K562 treated with DMSO at 1 percent for 4 hours (cell line): ENCODE measurements around the gene ACAD10. TPM values are rescaled to one million over a fixed set of nuclear protein-coding genes. Genes with fewer than 3 reads are reported as not detected.

ENCODE experiments used
- total RNA-seq: library from RNA; unstranded; fragments of 300-600 nt; gene quantifications from 2 replicates; pipeline ENCODE4 v1.2.3, GENCODE V29; 2022; ENCODE audit not compliant: insufficient read depth

The ACAD10 gene
- total RNA-seq = 8.4 and 18.8 TPM in 2 replicates

DNA sequence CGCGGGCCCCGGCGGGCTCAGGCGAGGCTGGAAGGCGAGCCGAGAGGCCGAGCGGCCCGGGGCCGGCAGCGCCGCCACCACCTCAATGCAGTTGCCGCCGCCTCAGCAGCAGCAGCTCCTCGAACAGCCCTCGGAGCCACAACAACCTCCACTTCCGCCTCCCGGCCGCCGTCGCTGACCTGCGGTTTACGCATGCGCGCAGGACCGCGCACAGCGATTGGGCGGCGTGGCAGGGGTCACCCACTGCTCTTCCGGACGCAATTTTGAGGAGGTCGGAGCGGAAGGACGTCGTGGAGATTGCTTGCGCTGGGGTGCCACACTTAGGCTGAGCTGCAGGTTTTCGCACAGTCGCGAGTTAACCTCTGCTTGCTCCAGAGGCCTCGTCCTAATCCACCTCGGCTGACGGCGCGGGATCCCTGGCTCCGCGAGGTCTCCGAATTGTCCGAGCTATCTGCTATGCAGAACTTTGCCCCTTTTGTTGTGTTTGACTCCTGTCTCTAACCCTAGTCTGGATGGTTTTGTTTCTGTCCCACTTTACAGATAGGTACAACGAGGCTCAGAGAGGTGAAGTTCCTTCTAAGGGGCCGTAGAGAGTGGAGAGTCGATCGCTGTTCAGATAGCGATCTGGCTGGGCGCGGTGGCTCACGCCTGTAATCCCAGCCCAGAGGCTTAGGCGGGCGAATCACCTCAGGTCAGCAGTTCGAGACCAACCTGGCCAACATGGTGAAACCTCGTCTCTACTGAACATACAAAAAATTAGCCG lies at the start of gene ACAD10, which contains the start of gene BRAP:
ACAD10 (plus strand) TSS at position 243 of the 763 bp plus-strand sequence. CDS start 6,657 bp downstream, outside the sequence.
BRAP (minus strand) TSS at position 146 of the 763 bp plus-strand sequence. CDS start 164 bp downstream, outside the sequence.

DNA sequence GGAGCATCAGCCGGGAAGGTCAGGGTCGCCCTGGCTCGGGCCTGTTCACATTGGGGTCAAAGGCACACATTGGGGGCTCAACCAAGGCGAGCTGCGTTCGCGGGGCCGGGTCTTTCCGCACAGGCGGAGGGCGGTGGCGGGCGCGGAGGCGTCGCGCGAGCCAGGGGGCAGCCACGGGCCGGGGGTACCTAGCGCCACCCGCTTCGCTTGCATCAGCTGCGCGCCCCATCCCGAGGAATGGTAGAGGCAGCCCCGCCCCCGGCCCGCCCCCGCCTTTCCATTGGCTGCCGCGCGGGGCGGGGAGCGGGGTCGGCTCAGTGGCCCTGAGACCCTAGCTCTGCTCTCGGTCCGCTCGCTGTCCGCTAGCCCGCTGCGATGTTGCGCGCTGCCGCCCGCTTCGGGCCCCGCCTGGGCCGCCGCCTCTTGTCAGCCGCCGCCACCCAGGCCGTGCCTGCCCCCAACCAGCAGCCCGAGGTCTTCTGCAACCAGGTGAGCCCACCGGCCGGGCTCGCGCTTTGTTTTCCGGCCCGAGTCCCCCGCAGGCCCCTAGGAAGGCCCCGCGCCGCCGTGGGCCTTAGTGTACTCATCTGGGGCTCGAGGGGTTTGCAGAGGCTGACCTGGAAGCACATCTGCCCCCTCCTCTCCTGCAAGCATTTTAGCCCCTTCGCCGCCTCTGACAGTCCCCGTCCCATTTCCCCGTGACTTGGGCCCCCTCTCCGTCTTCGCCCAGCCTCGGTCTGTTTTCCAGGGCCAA lies 80.9 kb downstream of the ACAD10 start, which contains the start of gene ALDH2:
ALDH2 (plus strand) TSS at position 326 of the 754 bp plus-strand sequence; CDS start at position 376, 50 bp downstream.

Other genes starting within 250 kb of the ACAD10 start
- 44.6 and 48.2 TPM in 2 replicates for gene ATXN2, start 86.7 kb upstream of the ACAD10 start, total RNA-seq
- 17.4 and 20.6 TPM in 2 replicates for gene BRAP, start 97 bp upstream of the ACAD10 start, total RNA-seq
- gene ALDH2, start 80.9 kb downstream of the ACAD10 start, total RNA-seq = 61.4 and 81.7 TPM in 2 replicates
- 26.5 and 27.2 TPM in 2 replicates for gene MAPKAPK5, start 156.2 kb downstream of the ACAD10 start, total RNA-seq